HepG2 (cell line): ENCODE measurements around the gene BIN1. TPM values are rescaled to one million over a fixed set of nuclear protein-coding genes. Genes with fewer than 3 reads are reported as not detected.

ENCODE experiments used
- ATAC-seq: fragments of 200-7000 bp; cut with Tn5 transposase; 3 replicates; pipeline ENCODE4 v1.9.1; 2020; ENCODE audit warnings: mild to moderate bottlenecking, moderate library complexity
- BruUV-seq: library from RNA; stranded (reverse); fragments of 400-500 nt; replicated peaks from 2 replicates; lab custom pipeline; 2021; lab: Mats Ljungman, UMichigan
- CTCF ChIA-PET: fragments of 300-600 bp; formaldehyde crosslinking; extraction: SDS; loops from one replicate; lab custom pipeline; 2021; ENCODE audit warnings: low total read pairs, inconsistent platforms, low intra/inter-chr PET ratio; lab: Yijun Ruan, JAX
- POLR2A ChIA-PET: fragments of 350-600 bp; sonication (Branson Sonifier 250); formaldehyde crosslinking; loops from one replicate; lab custom pipeline; 2020; ENCODE audit warnings: antibody characterized with exemption, inconsistent platforms; lab: Yijun Ruan, JAX
- DNase-seq: peaks from one replicate; pipeline ENCODE4 v3.0.0-alpha.2; 2015; ENCODE audit warnings: low spot score
- FAIRE-seq: peaks from 3 replicates; lab custom pipeline; 2011; peaks lifted over from hg19 to GRCh38; lab: Jason Lieb, UNC
- H2AFZ ChIP-seq: one replicate; pipeline ENCODE4 v1.6.1; 2011; ENCODE audit warnings: low read length, inconsistent platforms
- H3K27ac ChIP-seq: fragments of 300-600 bp; 3 replicates; pipeline ENCODE4 v1.8.0; 2011; ENCODE audit warnings: mixed run types, mild to moderate bottlenecking, mixed read lengths, low read length, inconsistent platforms; ENCODE audit not compliant: insufficient read depth; ENCODE audit errors: extremely low read length
- H3K27me3 ChIP-seq, 2 experiments: fragments of 200-600 bp in 1 of 2; 2 replicates in 1 of 2; 3 replicates in 1 of 2; pipeline versions ENCODE4 v1.6.0 to v1.8.0; 2011; ENCODE audit warnings: low read length in 2 of 2, mild to moderate bottlenecking in 2 of 2, moderate library complexity in 2 of 2, inconsistent platforms in 1 of 2; ENCODE audit not compliant: insufficient read depth in 2 of 2, control insufficient read depth in 1 of 2
- H3K36me3 ChIP-seq, 2 experiments: fragments of 200-600 bp in 1 of 2; replicated peaks in 1 of 2; 2 replicates in 1 of 2; 3 replicates in 1 of 2; pipeline versions ENCODE4 v1.5.1 to v1.8.0; 2011; ENCODE audit warnings: low read length in 2 of 2, inconsistent platforms in 1 of 2; ENCODE audit not compliant: insufficient read depth in 2 of 2, control insufficient read depth in 1 of 2
- H3K4me1 ChIP-seq: 2 replicates; pipeline ENCODE4 v1.5.1; 2012; ENCODE audit warnings: low read length, inconsistent platforms; ENCODE audit not compliant: insufficient read depth
- H3K4me2 ChIP-seq: 2 replicates; pipeline ENCODE4 v1.6.0; 2011; ENCODE audit warnings: low read depth, low read length, inconsistent platforms
- H3K4me3 ChIP-seq, 3 experiments: fragments of 200-600 bp in 1 of 3; sonication (generic), shearing (Covaris generic) in 1 of 3; replicated peaks in 1 of 3; 2 replicates each; pipeline ENCODE4 v1.5.1; 2011 to 2016; ENCODE audit warnings: low read length in 3 of 3, inconsistent platforms in 2 of 3, low read depth in 2 of 3, mild to moderate bottlenecking in 2 of 3, control low read depth in 1 of 3, mixed read lengths in 1 of 3; ENCODE audit not compliant: insufficient read depth in 1 of 3
- H3K79me2 ChIP-seq: one replicate; pipeline ENCODE4 v1.6.1; 2011; ENCODE audit warnings: low read length, inconsistent platforms; ENCODE audit not compliant: insufficient read depth
- H3K9ac ChIP-seq: 2 replicates; pipeline ENCODE4 v1.6.0; 2011; ENCODE audit warnings: mild to moderate bottlenecking, low read depth, low read length, inconsistent platforms; ENCODE audit not compliant: insufficient read depth
- H3K9me3 ChIP-seq: 2 replicates; pipeline ENCODE4 v1.5.1; 2012; ENCODE audit warnings: mild to moderate bottlenecking, low read length
- H4K20me1 ChIP-seq: 2 replicates; pipeline ENCODE4 v1.6.0; 2011; ENCODE audit warnings: inconsistent platforms, mild to moderate bottlenecking, low read length, moderate library complexity; ENCODE audit not compliant: insufficient read depth
- MYNN ChIP-seq: sonication (generic); formaldehyde crosslinking; IDR thresholded peaks from 2 replicates; pipeline ENCODE4 v1.4.0; 2020; ENCODE audit warnings: mild to moderate bottlenecking, low read depth, missing genetic modification reagents
- PBX3 ChIP-seq: sonication (generic); formaldehyde crosslinking; IDR thresholded peaks from 2 replicates; pipeline ENCODE4 v1.8.1; 2023; ENCODE audit warnings: missing genetic modification reagents, inconsistent platforms, borderline replicate concordance
- TAF1 ChIP-seq: sonication (generic); formaldehyde crosslinking; IDR thresholded peaks from 2 replicates; pipeline ENCODE4 v1.4.0; 2020; ENCODE audit warnings: missing genetic modification reagents
- ZBTB33 ChIP-seq: sonication (generic); formaldehyde crosslinking; IDR thresholded peaks from 2 replicates; pipeline ENCODE4 v1.4.0; 2020; ENCODE audit warnings: missing genetic modification reagents
- WGBS: methylation state at CpG from one replicate; pipeline ENCODE4 v1.1.6; 2017; ENCODE audit warnings: low lambda C conversion rate; 5-methylcytosine and 5-hydroxymethylcytosine counted together
- in situ Hi-C: cut with HindIII; loops from 2 replicates; pipeline ENCODE4 v1.10.0; 2017; ENCODE audit warnings: low pct_unique_long_range_greater_than_20kb; ENCODE audit not compliant: extremely low pct_ligation_motif_present
- intact Hi-C: fragments of 100-400 bp; cut with micrococcal nuclease; formaldehyde crosslinking; loops from one replicate; pipeline ENCODE4 v1.10.0; 2022; ENCODE audit not compliant: unreplicated experiment
- polyA plus RNA-seq, 8 experiments: library from polyadenylated mRNA; depleted of rRNA in 3 of 8; stranded (reverse) in 7 of 8; unstranded in 1 of 8; fragments of >200 nt; fragmentation: Illumina TruSeq in 4 of 8; extraction: Trizol in 4 of 8; gene quantifications; 2 replicates each; pipeline versions ENCODE4 v1.2.1 to v1.2.3, GENCODE V29; 2011 to 2016; ENCODE audit warnings: low read depth in 4 of 8, missing spikeins in 1 of 8, mixed read lengths in 1 of 8; ENCODE audit not compliant: insufficient read depth in 1 of 8
- total RNA-seq, 5 experiments: library from RNA; depleted of rRNA; stranded (reverse); fragments of >200 nt; fragmentation: Illumina TruSeq; extraction: Trizol; gene quantifications; 2 replicates each; pipeline ENCODE4 v1.2.3, GENCODE V29; 2016; ENCODE audit warnings: low read depth in 1 of 5

BIN1 gene
- total and polyA plus RNA-seq, 2 of the 13 experiments (the other 11 are each of a cell fraction or from before 2014, with no cell fraction given): 0.93 to 1.2 TPM

GRCh38 chr2:127057371-127058245 is 49.3 kb downstream of the BIN1 start:
- Histone ChIP-seq H2AFZ (no peak overlapping the region), H3K27ac (no peak overlapping the region), H3K9me3 (no peaks in the 10 kb centered on the region), H3K79me2 (no peaks in the 10 kb centered on the region), H3K4me1 (peaks cover 12% of the 10 kb centered on the region), H3K27me3 (no peaks in the 10 kb centered on the region; a peak in 2 of 5 replicates), H3K4me2 (no peak overlapping the region), H3K9ac (no peak overlapping the region), H4K20me1 (no peaks in the 10 kb centered on the region), H3K36me3 (no peaks in the 10 kb centered on the region), H3K4me3 (no peak overlapping the region)
- in situ Hi-C loops (no loop called here), intact Hi-C loops (no loop called here)
- POLR2A ChIA-PET: no interaction called here
- ATAC-seq (no peak), DNase-seq (no peak), FAIRE-seq (no peak)
- TF ChIP-seq ZBTB33 (peak; percentile 60; the same call in 1 of the 2 replicates), MYNN (CRISPR knock-in tag) (no peak), TAF1 (0 out of 2 replicates have a peak, but pooled peaks have one; percentile 12), PBX3 (CRISPR knock-in tag) (no peak)
- WGBS: 65% methylated on average over 28 of the region's 31 CpGs
- CTCF ChIA-PET: no interaction called here
- no TSS peak for BruUV-seq
